ENCODE results near the gene CFAP61. TPM values are rescaled to one million over a fixed set of nuclear protein-coding genes. Genes with fewer than 3 reads are reported as not detected.

The CFAP61 gene
- total RNA-seq, 4 donors from 2014 or later, result 0.38 TPM; not detected in 3

DNA sequence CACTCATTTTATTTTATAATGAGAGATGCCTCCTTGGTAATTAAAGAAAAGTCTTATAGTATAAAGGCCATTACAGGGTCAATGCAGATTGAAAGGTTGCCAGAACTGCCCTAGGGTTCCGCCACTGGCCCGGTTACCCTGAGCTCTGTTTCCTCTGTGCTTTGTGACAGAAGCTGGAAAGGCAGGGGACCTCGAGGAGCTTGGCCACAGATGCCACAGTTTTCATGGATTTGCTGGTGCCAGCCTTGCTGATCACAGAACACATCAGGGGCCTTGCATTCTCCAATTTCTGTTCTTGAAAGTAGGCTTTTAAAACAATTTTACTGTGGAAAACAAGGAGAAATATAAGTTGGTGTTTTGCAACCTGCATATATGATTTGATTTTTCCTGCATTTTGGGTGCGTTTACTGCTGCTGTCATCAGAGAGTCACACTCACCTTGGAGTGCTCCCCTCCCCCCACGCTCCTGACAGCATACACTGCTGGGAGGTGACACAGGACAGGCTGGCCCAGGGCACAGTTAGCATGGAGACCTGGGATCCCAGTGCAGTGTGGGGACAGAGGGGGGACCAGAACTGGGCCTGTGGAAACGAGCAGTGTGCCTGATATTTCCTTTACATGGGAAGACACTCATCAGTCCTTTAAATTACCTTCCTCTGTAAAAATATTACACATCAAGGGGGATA, 142.8 kb downstream of the CFAP61 start:
- Histone ChIP-seq H3K4me3 (no peak overlapping the region), H3K27me3 (peaks cover 0 to 9% (median 0%) of the 10 kb centered on the region in 4 donors), H3K36me3 (no peaks in the 10 kb centered on the region), H3K9me3 (no peaks in the 10 kb centered on the region), H3K27ac (no peak overlapping the region), H3K4me1 (no peaks in the 10 kb centered on the region)
- intact Hi-C loops (cut with DNase I), result no loop called here
- no peak for TF ChIP-seq POLR2A (IDR thresholded peaks at IDR 0.05)
- DNase-seq, result no peak
- WGBS, 2 donors, result 41 to 63% methylated on average over 5 to 6 of the region's 6 CpGs

DNA sequence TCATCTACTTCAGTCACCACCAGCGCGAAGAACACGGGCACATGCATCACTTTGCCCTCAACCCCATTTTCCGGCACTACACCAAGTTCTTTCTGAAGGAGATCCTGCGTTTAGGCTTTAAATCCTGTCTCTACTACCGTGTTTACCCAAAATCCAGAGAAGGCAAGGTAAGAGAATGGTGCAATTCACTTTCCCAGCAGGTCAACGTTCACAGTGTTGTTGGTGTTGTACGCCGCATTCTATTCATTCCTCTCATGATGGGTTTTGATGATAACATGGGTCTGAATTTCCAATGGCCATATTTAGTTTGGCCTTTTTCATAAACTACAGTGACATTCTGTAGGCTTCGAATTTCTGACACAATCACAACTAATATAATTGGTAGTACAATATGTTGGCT, 144.3 kb downstream of the CFAP61 start:
- Histone ChIP-seq H3K9me3 (no peaks in the 10 kb centered on the region), H3K27me3 (peaks cover 0 to 15% (median 0%) of the 10 kb centered on the region in 4 donors), H3K4me3 (no peak overlapping the region), H3K27ac (no peak overlapping the region), H3K4me1 (no peaks in the 10 kb centered on the region), H3K36me3 (no peaks in the 10 kb centered on the region)
- TF ChIP-seq, protein P1, sequence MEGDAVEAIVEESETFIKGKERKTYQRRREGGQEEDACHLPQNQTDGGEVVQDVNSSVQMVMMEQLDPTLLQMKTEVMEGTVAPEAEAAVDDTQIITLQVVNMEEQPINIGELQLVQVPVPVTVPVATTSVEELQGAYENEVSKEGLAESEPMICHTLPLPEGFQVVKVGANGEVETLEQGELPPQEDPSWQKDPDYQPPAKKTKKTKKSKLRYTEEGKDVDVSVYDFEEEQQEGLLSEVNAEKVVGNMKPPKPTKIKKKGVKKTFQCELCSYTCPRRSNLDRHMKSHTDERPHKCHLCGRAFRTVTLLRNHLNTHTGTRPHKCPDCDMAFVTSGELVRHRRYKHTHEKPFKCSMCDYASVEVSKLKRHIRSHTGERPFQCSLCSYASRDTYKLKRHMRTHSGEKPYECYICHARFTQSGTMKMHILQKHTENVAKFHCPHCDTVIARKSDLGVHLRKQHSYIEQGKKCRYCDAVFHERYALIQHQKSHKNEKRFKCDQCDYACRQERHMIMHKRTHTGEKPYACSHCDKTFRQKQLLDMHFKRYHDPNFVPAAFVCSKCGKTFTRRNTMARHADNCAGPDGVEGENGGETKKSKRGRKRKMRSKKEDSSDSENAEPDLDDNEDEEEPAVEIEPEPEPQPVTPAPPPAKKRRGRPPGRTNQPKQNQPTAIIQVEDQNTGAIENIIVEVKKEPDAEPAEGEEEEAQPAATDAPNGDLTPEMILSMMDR (IDR thresholded peaks at IDR 0.05), result no peak
- no peak for TF ChIP-seq POLR2A (IDR thresholded peaks at IDR 0.05)
- 79 to 89% methylated on average over 10 of the region's 10 CpGs for WGBS, 2 donors
- no peak for DNase-seq
- intact Hi-C loops (cut with DNase I), result no loop called here

DNA sequence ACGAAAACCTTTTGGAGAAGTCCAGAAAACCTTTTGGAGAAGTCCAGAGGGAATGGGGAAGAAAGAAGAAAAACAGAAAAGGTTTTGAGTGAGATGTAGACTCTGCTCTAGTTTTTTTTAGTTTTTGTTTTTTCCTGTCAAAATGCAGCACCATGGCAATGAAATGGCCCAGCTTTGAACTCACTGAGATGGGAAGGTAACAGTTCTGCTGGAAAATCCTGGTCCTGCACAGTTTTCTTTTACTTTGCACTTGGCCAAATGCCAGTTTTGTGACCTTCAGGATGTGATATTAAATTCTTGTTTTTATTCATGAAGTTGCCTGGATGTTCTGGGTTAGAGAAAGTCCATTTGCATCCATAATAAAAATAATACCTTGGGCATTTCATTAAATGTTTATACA, 145.7 kb downstream of the CFAP61 start:
- Histone ChIP-seq H3K27me3 (peaks cover 0 to 17% (median 0%) of the 10 kb centered on the region in 4 donors), H3K4me3 (no peak overlapping the region), H3K36me3 (no peaks in the 10 kb centered on the region), H3K9me3 (no peaks in the 10 kb centered on the region), H3K27ac (no peak overlapping the region), H3K4me1 (no peaks in the 10 kb centered on the region)
- intact Hi-C loops (cut with DNase I), result no loop called here
- DNase-seq, result no peak
- no peak for TF ChIP-seq POLR2A (IDR thresholded peaks at IDR 0.05)
- TF ChIP-seq, protein P1 (IDR thresholded peaks at IDR 0.05), result no peak
- WGBS, 2 donors, result 77 to 88% methylated on average over 1 of the region's 1 CpG

DNA sequence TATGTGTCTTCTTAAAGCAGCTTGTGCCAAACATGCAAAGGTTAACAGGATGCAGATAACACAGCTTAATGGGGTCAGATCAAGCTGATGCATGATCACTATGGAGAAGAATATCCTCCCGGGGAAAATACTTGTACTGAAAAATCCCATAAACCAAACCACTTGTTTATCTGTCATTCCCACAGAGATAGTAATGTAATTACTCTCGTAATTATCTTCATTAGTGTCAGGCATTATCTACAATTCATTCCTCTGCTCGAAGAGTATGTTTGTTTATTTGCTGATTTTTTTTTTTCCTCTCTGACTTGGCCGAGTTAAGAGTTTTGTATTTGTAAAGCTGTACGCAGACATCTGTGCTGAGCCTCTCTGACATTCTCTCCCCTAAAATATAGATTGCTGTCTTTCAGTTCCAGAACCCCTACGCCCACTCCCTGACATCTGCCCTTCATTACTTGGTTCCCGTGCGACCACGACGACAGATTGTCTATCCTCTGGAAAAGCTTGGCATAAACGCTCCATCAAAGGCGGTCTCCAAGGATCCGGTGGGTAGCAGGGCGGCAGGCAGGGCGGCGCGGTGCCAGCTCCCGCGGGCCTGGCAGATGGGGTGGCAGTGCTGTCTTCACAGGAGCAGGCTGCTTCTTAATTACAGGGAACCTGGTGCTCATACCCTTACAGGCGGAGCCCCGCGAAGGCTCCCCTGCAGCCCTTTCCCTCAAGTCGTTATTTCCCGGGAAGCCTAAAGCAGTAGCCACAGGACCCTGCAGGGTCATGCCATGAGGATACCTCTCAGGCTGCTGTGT, 147.2 kb downstream of the CFAP61 start:
- Histone ChIP-seq H3K36me3 (no peaks in the 10 kb centered on the region), H3K27me3 (peaks cover 0 to 19% (median 0%) of the 10 kb centered on the region in 4 donors), H3K4me3 (no peak overlapping the region), H3K9me3 (no peaks in the 10 kb centered on the region), H3K27ac (no peak overlapping the region), H3K4me1 (no peaks in the 10 kb centered on the region)
- TF ChIP-seq POLR2A (IDR thresholded peaks at IDR 0.05), result no peak
- TF ChIP-seq, protein P1 (IDR thresholded peaks at IDR 0.05), result no peak
- intact Hi-C loops (cut with DNase I), result no loop called here
- WGBS, 2 donors, result 41 to 57% methylated on average over 12 to 13 of the region's 24 CpGs
- DNase-seq, result no peak

DNA sequence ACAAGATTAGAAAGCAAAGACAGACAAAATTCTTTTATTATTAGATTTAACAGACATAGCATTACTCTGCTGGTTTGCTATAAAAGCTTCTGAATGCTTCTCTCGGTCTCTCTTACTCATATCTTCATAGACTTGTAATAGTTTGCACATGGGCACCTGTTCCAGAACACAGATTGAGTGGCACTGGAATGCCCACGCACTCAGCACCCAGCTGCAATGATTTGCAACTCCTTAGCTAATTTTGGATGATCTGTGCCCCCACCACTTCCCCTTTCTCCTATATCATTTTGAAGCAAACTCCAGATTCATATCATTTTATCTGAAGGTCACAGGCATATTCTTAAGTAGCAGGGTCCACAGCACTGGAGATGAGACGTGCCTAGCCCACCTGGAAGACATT, 148.8 kb downstream of the CFAP61 start:
- Histone ChIP-seq H3K27ac (no peak overlapping the region), H3K9me3 (no peaks in the 10 kb centered on the region), H3K4me3 (no peak overlapping the region), H3K4me1 (no peaks in the 10 kb centered on the region), H3K36me3 (no peaks in the 10 kb centered on the region), H3K27me3 (peaks cover 0 to 31% (median 0%) of the 10 kb centered on the region in 4 donors)
- TF ChIP-seq, protein P1 (IDR thresholded peaks at IDR 0.05), result no peak
- TF ChIP-seq POLR2A (IDR thresholded peaks at IDR 0.05), result no peak
- intact Hi-C loops (cut with DNase I), result no loop called here
- no peak for DNase-seq
- 39 to 47% methylated on average over 3 of the region's 3 CpGs for WGBS, 2 donors
